Measurements from ENCODE around the gene PALM2AKAP2. TPM values are rescaled to one million over a fixed set of nuclear protein-coding genes. Genes with fewer than 3 reads are reported as not detected.

PALM2AKAP2 gene
- total and polyA plus RNA-seq, 11 donors: 4.1 to 132 (median 81.3) TPM

- H3K27ac ChIP-seq: peak overlapping the region in 5 of 12 donors; percentile 2 to 26 (median 17)
- intact Hi-C loops (cut with DNase I): no loop called here
Observed at GRCh38 chr9:109795613-109796012, 15.6 kb downstream of the PALM2AKAP2 start.

DNA sequence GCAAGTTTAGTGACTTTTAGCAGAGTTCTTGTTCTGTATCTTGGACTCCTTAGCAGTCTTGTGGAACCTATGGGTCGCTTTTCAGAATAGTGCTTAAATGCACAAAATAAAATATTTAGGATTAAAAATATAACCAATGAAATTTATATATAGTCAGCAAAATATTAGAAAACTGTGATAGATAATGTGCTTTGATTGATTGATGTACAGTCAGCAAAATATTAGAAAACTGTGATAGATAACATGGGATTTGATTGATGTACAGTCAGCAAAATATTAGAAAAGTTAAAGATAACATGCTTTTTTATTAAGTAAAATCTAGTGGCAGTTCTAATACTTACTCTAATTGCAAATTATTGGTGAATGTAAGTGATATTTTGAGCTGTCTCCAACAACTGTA, 16.1 kb downstream of the PALM2AKAP2 start:
- no peak for DNase-seq
- ATAC-seq: no peak
- Histone ChIP-seq H3K9me3 (no peaks in the 10 kb centered on the region), H3K36me3 (no peaks in the 10 kb centered on the region), H3K4me1 (peaks cover 0 to 89% (median 36%) of the 10 kb centered on the region in 12 donors), H3K27me3 (no peaks in the 10 kb centered on the region), H3K27ac (peak overlapping the region in 5 of 12 donors; percentile 2 to 41 (median 17)), H3K4me3 (no peak overlapping the region)
- 86 to 98% (median 97%) methylated on average over 1 of the region's 1 CpG for WGBS, 4 donors
- intact Hi-C loops (cut with DNase I): no loop called here
- TF ChIP-seq POLR2A (IDR thresholded peaks at IDR 0.05): no peak
- TF ChIP-seq, protein P1, sequence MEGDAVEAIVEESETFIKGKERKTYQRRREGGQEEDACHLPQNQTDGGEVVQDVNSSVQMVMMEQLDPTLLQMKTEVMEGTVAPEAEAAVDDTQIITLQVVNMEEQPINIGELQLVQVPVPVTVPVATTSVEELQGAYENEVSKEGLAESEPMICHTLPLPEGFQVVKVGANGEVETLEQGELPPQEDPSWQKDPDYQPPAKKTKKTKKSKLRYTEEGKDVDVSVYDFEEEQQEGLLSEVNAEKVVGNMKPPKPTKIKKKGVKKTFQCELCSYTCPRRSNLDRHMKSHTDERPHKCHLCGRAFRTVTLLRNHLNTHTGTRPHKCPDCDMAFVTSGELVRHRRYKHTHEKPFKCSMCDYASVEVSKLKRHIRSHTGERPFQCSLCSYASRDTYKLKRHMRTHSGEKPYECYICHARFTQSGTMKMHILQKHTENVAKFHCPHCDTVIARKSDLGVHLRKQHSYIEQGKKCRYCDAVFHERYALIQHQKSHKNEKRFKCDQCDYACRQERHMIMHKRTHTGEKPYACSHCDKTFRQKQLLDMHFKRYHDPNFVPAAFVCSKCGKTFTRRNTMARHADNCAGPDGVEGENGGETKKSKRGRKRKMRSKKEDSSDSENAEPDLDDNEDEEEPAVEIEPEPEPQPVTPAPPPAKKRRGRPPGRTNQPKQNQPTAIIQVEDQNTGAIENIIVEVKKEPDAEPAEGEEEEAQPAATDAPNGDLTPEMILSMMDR (IDR thresholded peaks at IDR 0.05): no peak

More at GRCh38 chr9:109795613-109796012, 15.6 kb downstream of the PALM2AKAP2 start:
- Histone ChIP-seq H3K9me3 (no peaks in the 10 kb centered on the region), H3K4me1 (peaks cover 0 to 89% (median 32%) of the 10 kb centered on the region in 12 donors), H3K27me3 (no peaks in the 10 kb centered on the region), H3K36me3 (no peaks in the 10 kb centered on the region), H3K4me3 (no peak overlapping the region)
- TF ChIP-seq, protein P1 (IDR thresholded peaks at IDR 0.05): no peak
- no peak for TF ChIP-seq POLR2A (IDR thresholded peaks at IDR 0.05)
- DNase-seq (no peak), ATAC-seq (peak in 1 of 4 donors; percentile 22)
- WGBS, 4 donors: 69 to 78% (median 72%) methylated on average over 3 of the region's 3 CpGs

GRCh38 chr9:109797006-109797405, 17.0 kb downstream of the PALM2AKAP2 start:
- TF ChIP-seq POLR2A (IDR thresholded peaks at IDR 0.05): no peak
- TF ChIP-seq, protein P1 (IDR thresholded peaks at IDR 0.05): no peak
- Histone ChIP-seq H3K4me3 (no peak overlapping the region), H3K4me1 (peaks cover 0 to 87% (median 40%) of the 10 kb centered on the region in 12 donors), H3K27ac (peak overlapping the region in 3 of 12 donors; percentile 18 to 41 (median 23)), H3K36me3 (no peaks in the 10 kb centered on the region), H3K27me3 (no peaks in the 10 kb centered on the region), H3K9me3 (no peaks in the 10 kb centered on the region)
- intact Hi-C loops (cut with DNase I): no loop called here
- WGBS, 4 donors: 84 to 89% (median 88%) methylated on average over 3 of the region's 3 CpGs
- ATAC-seq (no peak), DNase-seq (no peak)

DNA sequence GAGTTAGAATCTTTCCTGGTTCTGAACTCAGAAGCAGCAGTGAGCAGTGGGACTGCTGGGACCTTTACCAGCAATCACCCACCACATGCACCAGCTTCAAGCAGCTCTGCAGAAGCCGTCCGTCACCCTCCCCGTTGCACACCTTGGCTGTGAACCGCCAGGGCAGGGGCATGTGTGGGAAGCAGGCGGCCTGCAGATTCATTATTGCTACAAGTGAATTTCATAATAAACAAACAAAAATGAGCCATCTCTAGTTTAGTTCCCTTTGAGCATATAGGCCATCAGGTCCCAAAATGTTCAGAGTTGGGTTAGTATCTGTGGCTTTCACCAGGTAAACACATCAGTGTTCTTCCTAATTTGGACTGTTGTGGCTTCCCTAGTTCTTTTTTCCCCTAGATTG, 17.5 kb downstream of the PALM2AKAP2 start:
- intact Hi-C loops (cut with DNase I): no loop called here
- H3K4me1 ChIP-seq: peaks cover 0 to 90% (median 41%) of the 10 kb centered on the region in 12 donors
- no peaks in the 10 kb centered on the region for H3K36me3 ChIP-seq
- peak overlapping the region in 1 of 12 donors; percentile 18 for H3K27ac ChIP-seq
- ATAC-seq (no peak), DNase-seq (no peak)
- WGBS, 4 donors: 94 to 98% (median 96%) methylated on average over 5 of the region's 5 CpGs
- TF ChIP-seq POLR2A (IDR thresholded peaks at IDR 0.05): no peak
- TF ChIP-seq, protein P1 (IDR thresholded peaks at IDR 0.05): no peak
- no peaks in the 10 kb centered on the region for H3K9me3 ChIP-seq
- H3K4me3 ChIP-seq: no peak overlapping the region
- H3K27me3 ChIP-seq: no peaks in the 10 kb centered on the region

Measured in heart left ventricle (tissue), 16 donors.